ENCODE measurements around the gene RET.

RET gene

GRCh38 chr10:43170491-43170890, 93.6 kb downstream of the RET start:
- DNase-seq (ENCODE audit: low read depth in 2 of 2) = no peak

GRCh38 chr10:43172645-43173044, 95.8 kb downstream of the RET start:
- DNase-seq (ENCODE audit: low read depth in 2 of 2) = no peak

DNA sequence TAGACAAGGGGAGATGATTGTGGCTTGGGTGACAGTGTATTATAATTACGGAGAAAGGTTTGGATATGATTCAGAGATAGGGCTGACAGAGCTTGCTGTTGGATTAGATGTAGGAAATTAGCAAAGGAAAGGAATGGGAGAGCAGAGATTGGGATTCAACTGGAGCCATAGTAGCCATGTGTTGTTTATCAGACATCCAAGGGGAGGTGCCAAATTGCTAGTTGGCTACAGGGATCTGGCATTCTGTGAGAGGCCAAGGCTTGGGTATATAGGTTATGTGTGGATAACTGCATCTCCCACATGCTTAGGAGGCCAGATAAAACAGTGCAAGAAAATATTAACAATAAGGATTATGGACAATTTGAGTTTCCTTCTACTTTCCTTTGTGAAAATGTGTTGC, 96.3 kb downstream of the RET start:
- no peak for DNase-seq (ENCODE audit: low read depth in 2 of 2)

DNA sequence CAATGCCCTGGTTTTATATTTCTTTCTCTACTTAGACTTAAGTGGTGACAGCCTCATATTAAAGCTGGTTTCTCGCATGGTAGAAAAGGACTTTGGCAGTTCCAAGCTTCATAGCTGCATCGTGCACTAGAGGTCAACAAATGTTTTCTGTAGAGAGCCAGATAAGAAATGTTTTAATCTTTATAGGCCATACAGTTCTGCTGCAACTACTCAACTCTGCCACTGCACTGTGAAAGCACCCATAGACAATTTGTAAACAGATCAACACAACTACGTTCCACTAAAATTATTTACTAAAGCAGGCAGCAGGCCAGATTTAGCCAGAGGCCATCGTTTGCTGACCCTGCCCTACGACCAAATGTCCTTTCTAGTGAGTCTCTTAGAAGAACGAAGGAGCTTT, 98.1 kb downstream of the RET start:
- DNase-seq (ENCODE audit: low read depth in 2 of 2) = no peak

GRCh38 chr10:43176271-43176670, 99.4 kb downstream of the RET start:
- no peak for DNase-seq (ENCODE audit: low read depth in 2 of 2)

- DNase-seq (ENCODE audit: low read depth in 2 of 2) = no peak
Observed at GRCh38 chr10:43177595-43177994, 100.7 kb downstream of the RET start.
